Adrenal gland (tissue), 12 donors: Measurements from ENCODE around the gene ACSM5. TPM values are rescaled to one million over a fixed set of nuclear protein-coding genes. Genes with fewer than 3 reads are reported as not detected.
"Not testable (repeated sequence)": the region's sequence is repeated elsewhere in the genome, so short reads cannot be mapped to it uniquely, and the experiment has no call there.

Source experiments
- DNase-seq, 7 donors: peaks; one replicate each; pipeline ENCODE4 v3.0.0-alpha.2; 2019 to 2020
- H3K27ac ChIP-seq, 5 donors: fragments of 200-600 bp; sonication (generic) in 4 of 5; 1 replicate in 3 of 5; 2 replicates in 2 of 5; pipeline versions ENCODE4 v1.5.1 to v1.8.0; 2016 to 2020; ENCODE audit warnings: mild to moderate bottlenecking in 1 of 5
- H3K27me3 ChIP-seq: fragments of 200-600 bp; 2 replicates; pipeline ENCODE4 v1.8.0; 2021
- H3K36me3 ChIP-seq, 2 donors: fragments of 200-600 bp; replicated peaks in 1 of 2; 1 replicate in 1 of 2; 2 replicates in 1 of 2; pipeline versions ENCODE4 v1.5.1 to v1.8.0; 2018 to 2022
- H3K4me1 ChIP-seq, 2 donors: fragments of 200-600 bp; replicated peaks in 1 of 2; 1 replicate in 1 of 2; 2 replicates in 1 of 2; pipeline versions ENCODE4 v1.5.1 to v1.8.0; 2018 to 2021
- H3K4me3 ChIP-seq, 4 donors: fragments of 200-600 bp; sonication (generic) in 3 of 4; one replicate each; pipeline ENCODE4 v1.5.1; 2016 to 2018
- H3K9me3 ChIP-seq, 3 donors: fragments of 200-600 bp; sonication (generic) in 1 of 3; replicated peaks in 1 of 3; 1 replicate in 2 of 3; 2 replicates in 1 of 3; pipeline versions ENCODE4 v1.5.1 to v1.8.0; 2016 to 2021
- CTCF ChIP-seq, 6 experiments: fragments of 450-650 bp in 4 of 6; fragments of 200-600 bp in 2 of 6; sonication (generic) in 1 of 6; IDR thresholded peaks; 1 replicate in 5 of 6; 2 replicates in 1 of 6; pipeline versions ENCODE4 v1.5.1 to v1.8.0; 2016 to 2021; ENCODE audit warnings: antibody characterized with exemption in 6 of 6, mild to moderate bottlenecking in 2 of 6, moderate library complexity in 1 of 6
- POLR2A ChIP-seq, 2 donors: fragments of 450-650 bp; IDR thresholded peaks; one replicate each; pipeline ENCODE4 v1.6.1; 2017; ENCODE audit warnings: antibody characterized with exemption in 2 of 2, mild to moderate bottlenecking in 2 of 2, moderate library complexity in 1 of 2
- WGBS, 4 donors: extraction: QIAGEN DNeasy Blood & Tissue Kit in 2 of 4; methylation state at CpG; one replicate each; pipeline versions ENCODE4 v1.1.5 to v1.1.7; 2013 to 2017; 5-methylcytosine and 5-hydroxymethylcytosine counted together
- intact Hi-C, 2 donors: fragments of 100-400 bp; cut with DNase I; formaldehyde crosslinking; loops; one replicate each; pipeline versions ENCODE4 v1.14.1 to v1.15.0; 2022 to 2023
- polyA plus RNA-seq, 3 donors: library from polyadenylated mRNA; stranded (reverse); fragments of 200-250 nt in 2 of 3; fragments of 350-450 nt in 1 of 3; fragmentation: Illumina TruSeq in 1 of 3; extraction: RNeasy Lipid Tissue Mini Kit (QIAGEN cat#74804) in 1 of 3; gene quantifications; one replicate each; pipeline ENCODE4 v1.2.3, GENCODE V29; 2013 to 2014
- total RNA-seq, 9 donors: library from RNA; depleted of rRNA in 4 of 9; stranded (reverse); fragments of >200 nt in 4 of 9; fragments of 120-200 nt in 1 of 9; fragmentation: NEBNext Ultra II Directional in 1 of 9; extraction: Animal tissue kit (Norgen Biotek cat#: 25700) in 1 of 9; gene quantifications; one replicate each; pipeline versions ENCODE4 v1.1.0 to v1.2.4, GENCODE V29; 2013 to 2023
- donor health status: healthy with polysubstance abuse.
- donor health status: Bipolar disorder and iron deficiency.
- donor health status: DM: yes; HTN: yes; CAD: no.
- donor health status: DM: no; HTN: no; CAD: no.
- donor health status: DM: no; HTN: no; CAD: no.
- donor health status: DM: yes; HTN: yes; CAD: no.

Gene ACSM5
- total and polyA plus RNA-seq, 12 donors = 0.06 to 15.8 (median 6.3) TPM

GRCh38 chr16:20404637-20405036 is 4.7 kb upstream of the ACSM5 start, which contains the start of gene PDILT:
PDILT (minus strand) TSS chr16:20404737; CDS start chr16:20399300, 5,437 bp downstream.
- WGBS, 4 donors = 89 to 100% (median 93%) methylated on average over 2 of the region's 2 CpGs; no CpG with 5 or more reads in 1 of the 4 donors
- intact Hi-C loops = no loop called here
- Histone ChIP-seq H3K27me3 (no peaks in the 10 kb centered on the region), H3K4me1 (no peaks in the 10 kb centered on the region), H3K4me3 (no peak within 1 kb of the TSS), H3K9me3 (no peaks in the 10 kb centered on the region), H3K36me3 (no peaks in the 10 kb centered on the region), H3K27ac (no peak within 1 kb of the TSS)
- DNase-seq = no peak
- TF ChIP-seq CTCF (IDR thresholded peaks at IDR 0.05) (no peak), POLR2A (IDR thresholded peaks at IDR 0.05) (no peak)

GRCh38 chr16:20410121-20410723 is 888 bp downstream of the ACSM5 start:
- intact Hi-C loops = no loop called here
- Histone ChIP-seq H3K9me3 (no peaks in the 10 kb centered on the region), H3K4me3 (no peak overlapping the region), H3K27ac (peak overlapping the region in 2 of 5 donors; percentile 64 to 76), H3K36me3 (no peaks in the 10 kb centered on the region), H3K4me1 (no peaks in the 10 kb centered on the region), H3K27me3 (no peaks in the 10 kb centered on the region)
- TF ChIP-seq CTCF (IDR thresholded peaks at IDR 0.05) (no peak), POLR2A (IDR thresholded peaks at IDR 0.05) (no peak)
- DNase-seq = peak in 2 of 7 donors; percentile 10 to 58
- 72 to 81% (median 77%) methylated on average over 6 of the region's 6 CpGs for WGBS, 4 donors

GRCh38 chr16:20411055-20411454 is 1.7 kb downstream of the ACSM5 start:
- Histone ChIP-seq H3K4me3 (no peak overlapping the region), H3K4me1 (no peaks in the 10 kb centered on the region), H3K36me3 (no peaks in the 10 kb centered on the region), H3K27me3 (no peaks in the 10 kb centered on the region), H3K27ac (no peak overlapping the region), H3K9me3 (no peaks in the 10 kb centered on the region)
- TF ChIP-seq POLR2A (IDR thresholded peaks at IDR 0.05) = no peak
- no peak for TF ChIP-seq CTCF (IDR thresholded peaks at IDR 0.05)
- no peak for DNase-seq
- intact Hi-C loops = no loop called here
- 66 to 84% (median 73%) methylated on average over 2 of the region's 2 CpGs for WGBS, 4 donors

GRCh38 chr16:20415541-20415940 is 6.2 kb downstream of the ACSM5 start:
- Histone ChIP-seq H3K4me1 (no peaks in the 10 kb centered on the region), H3K9me3 (no peaks in the 10 kb centered on the region), H3K27ac (no peak overlapping the region), H3K27me3 (no peaks in the 10 kb centered on the region), H3K36me3 (no peaks in the 10 kb centered on the region), H3K4me3 (no peak overlapping the region)
- TF ChIP-seq CTCF (IDR thresholded peaks at IDR 0.05) = no peak
- TF ChIP-seq POLR2A (IDR thresholded peaks at IDR 0.05) = no peak
- 65 to 79% (median 69%) methylated on average over 1 of the region's 1 CpG for WGBS, 4 donors
- DNase-seq = no peak
- intact Hi-C loops = no loop called here

GRCh38 chr16:20419093-20419492 is 9.8 kb downstream of the ACSM5 start:
- 58 to 82% (median 74%) methylated on average over 6 to 8 of the region's 8 CpGs for WGBS, 4 donors
- intact Hi-C loops, DNase-seq: not testable (repeated sequence)

GRCh38 chr16:20421748-20422147 is 12.4 kb downstream of the ACSM5 start:
- H3K4me3 ChIP-seq, H3K4me1 ChIP-seq, intact Hi-C loops, H3K27me3 ChIP-seq, H3K36me3 ChIP-seq, H3K27ac ChIP-seq, H3K9me3 ChIP-seq, DNase-seq: not testable (repeated sequence)
- 55 to 68% (median 61%) methylated on average over 2 of the region's 2 CpGs for WGBS, 4 donors

More at GRCh38 chr16:20419093-20419492, 9.8 kb downstream of the ACSM5 start:
- not testable (repeated sequence) for H3K27ac ChIP-seq, H3K27me3 ChIP-seq, H3K4me3 ChIP-seq, H3K9me3 ChIP-seq, H3K36me3 ChIP-seq, H3K4me1 ChIP-seq

GRCh38 chr16:20423772-20424128 is 14.4 kb downstream of the ACSM5 start:
- H3K27me3 ChIP-seq, H3K9me3 ChIP-seq, intact Hi-C loops, H3K4me3 ChIP-seq, H3K27ac ChIP-seq, H3K36me3 ChIP-seq, H3K4me1 ChIP-seq: not testable (repeated sequence)
- peak in 1 of 7 donors; percentile 26 for DNase-seq
- WGBS, 4 donors = 43 to 56% (median 49%) methylated on average over 5 of the region's 5 CpGs
